HCT116 (cell line): Measurements from ENCODE around the gene TAF4. TPM values are rescaled to one million over a fixed set of nuclear protein-coding genes. Genes with fewer than 3 reads are reported as not detected.

Source experiments
- ATAC-seq: fragments of 200-7000 bp; cut with Tn5 transposase; 2 replicates; pipeline ENCODE4 v1.9.1; 2020; ENCODE audit warnings: mild to moderate bottlenecking, moderate library complexity
- BruUV-seq: library from RNA; stranded (reverse); fragments of 400-500 nt; replicated peaks from 2 replicates; lab custom pipeline; 2021; lab: Mats Ljungman, UMichigan
- CTCF ChIA-PET: fragments of 300-600 bp; sonication (Branson Sonifier 250); formaldehyde crosslinking; loops from one replicate; lab custom pipeline; 2021; ENCODE audit warnings: antibody characterized with exemption; lab: Charles Lee
- POLR2A ChIA-PET: fragments of 300-600, 350-600 bp; sonication (Branson Sonifier 250); formaldehyde crosslinking; loops from one replicate; lab custom pipeline; 2021; ENCODE audit warnings: antibody characterized with exemption; lab: Charles Lee
- RAD21 ChIA-PET, 2 experiments: fragments of 300-600 bp; sonication (Branson Sonifier 250); formaldehyde crosslinking; loops; one replicate each; lab custom pipeline; 2023; ENCODE audit warnings: low total read pairs in 2 of 2; ENCODE audit not compliant: uncharacterized antibody in 2 of 2, unreplicated experiment in 2 of 2, low non-redundant PET in 1 of 2; lab: Charles Lee
- DNase-seq: peaks from one replicate; pipeline ENCODE4 v3.0.0-alpha.2; 2010; ENCODE audit warnings: low read depth, low spot score
- H2AFZ ChIP-seq: fragments of 200-600 bp; shearing (Covaris generic), sonication (generic); 2 replicates; pipeline ENCODE4 v1.6.1; 2017; ENCODE audit warnings: low read depth, mixed run types, mixed read lengths, antibody characterized with exemption, low read length; ENCODE audit not compliant: poor library complexity, severe bottlenecking
- H3K27ac ChIP-seq: 2 replicates; pipeline ENCODE4 v1.5.1; 2012; ENCODE audit warnings: low read depth, low read length
- H3K27me3 ChIP-seq: fragments of 200-600 bp; sonication (generic); 2 replicates; pipeline ENCODE4 v1.6.1; 2016; ENCODE audit warnings: mixed run types, low read length, mixed read lengths; ENCODE audit not compliant: insufficient read depth
- H3K36me3 ChIP-seq, 2 experiments: fragments of 200-500 bp in 1 of 2; fragments of 200-600 bp in 1 of 2; sonication (Bioruptor generic) in 1 of 2; sonication (generic) in 1 of 2; 2 replicates each; pipeline versions ENCODE4 v1.5.1 to v1.6.1; 2014 to 2016; ENCODE audit warnings: low read length in 2 of 2, inconsistent platforms in 1 of 2, mixed read lengths in 1 of 2, mixed run types in 1 of 2; ENCODE audit not compliant: insufficient read depth in 2 of 2, control insufficient read depth in 1 of 2
- H3K4me1 ChIP-seq, 2 experiments: fragments of 200-600 bp in 1 of 2; sonication (generic) in 1 of 2; 2 replicates each; pipeline versions ENCODE4 v1.5.1 to v1.6.1; 2012 to 2017; ENCODE audit warnings: low read length in 2 of 2, inconsistent platforms in 1 of 2, mild to moderate bottlenecking in 1 of 2, mixed read lengths in 1 of 2, mixed run types in 1 of 2, moderate library complexity in 1 of 2; ENCODE audit not compliant: insufficient read depth in 2 of 2, control insufficient read depth in 1 of 2
- H3K4me2 ChIP-seq: fragments of 200-600 bp; sonication (generic); 2 replicates; pipeline ENCODE4 v1.6.1; 2017; ENCODE audit warnings: mixed run types, low read length, mixed read lengths
- H3K4me3 ChIP-seq, 2 experiments: fragments of 200-600 bp in 1 of 2; sonication (generic) in 1 of 2; replicated peaks in 1 of 2; 2 replicates each; pipeline ENCODE4 v1.5.1; 2011 to 2016; ENCODE audit warnings: low read length in 2 of 2, control low read depth in 1 of 2, low read depth in 1 of 2, mild to moderate bottlenecking in 1 of 2, mixed read lengths in 1 of 2, mixed run types in 1 of 2
- H3K79me2 ChIP-seq: fragments of 200-600 bp; sonication (generic); 2 replicates; pipeline ENCODE4 v1.6.1; 2017; ENCODE audit warnings: mild to moderate bottlenecking, mixed run types, low read length, moderate library complexity, mixed read lengths; ENCODE audit not compliant: insufficient read depth
- H3K9ac ChIP-seq: fragments of 200-600 bp; sonication (generic); 2 replicates; pipeline ENCODE4 v1.6.1; 2016; ENCODE audit warnings: low read length, mixed read lengths
- H3K9me2 ChIP-seq: fragments of 200-600 bp; sonication (generic), shearing (Covaris generic); 2 replicates; pipeline ENCODE4 v1.6.1; 2017; ENCODE audit warnings: mixed run types, mild to moderate bottlenecking, moderate library complexity; ENCODE audit not compliant: insufficient read depth
- H3K9me3 ChIP-seq, 2 experiments: fragments of 200-500 bp in 1 of 2; fragments of 200-600 bp in 1 of 2; sonication (Bioruptor generic) in 1 of 2; sonication (generic) in 1 of 2; 2 replicates each; pipeline ENCODE4 v1.6.1; 2014 to 2017; ENCODE audit warnings: low read length in 2 of 2, mixed read lengths in 2 of 2, inconsistent platforms in 1 of 2, low read depth in 1 of 2, mild to moderate bottlenecking in 1 of 2, mixed run types in 1 of 2, moderate library complexity in 1 of 2; ENCODE audit not compliant: control insufficient read depth in 1 of 2, insufficient read depth in 1 of 2
- H4K20me1 ChIP-seq: fragments of 200-600 bp; sonication (generic), shearing (Covaris generic); 2 replicates; pipeline ENCODE4 v1.6.1; 2017; ENCODE audit warnings: mixed run types, mild to moderate bottlenecking, moderate library complexity; ENCODE audit not compliant: insufficient read depth
- CEBPB ChIP-seq: IDR thresholded peaks from 2 replicates; pipeline ENCODE4 v1.6.1; 2012; ENCODE audit warnings: low read depth
- CTCF ChIP-seq, 3 experiments: fragments of 200-600 bp in 1 of 3; sonication (generic) in 1 of 3; IDR thresholded peaks in 2 of 3; conservative IDR thresholded peaks in 1 of 3; 2 replicates each; pipeline ENCODE4 v1.5.1; 2012 to 2017; ENCODE audit warnings: low read depth in 2 of 3, low read length in 2 of 3, antibody characterized with exemption in 1 of 3, borderline replicate concordance in 1 of 3, control low read depth in 1 of 3, mild to moderate bottlenecking in 1 of 3, mixed read lengths in 1 of 3, mixed run types in 1 of 3, moderate library complexity in 1 of 3; ENCODE audit not compliant: insufficient read depth in 1 of 3
- EZH2 ChIP-seq: fragments of 200-600 bp; sonication (generic); IDR thresholded peaks from 2 replicates; pipeline ENCODE4 v1.6.1; 2017; ENCODE audit warnings: antibody characterized with exemption, mixed run types
- FOSL1 ChIP-seq: IDR thresholded peaks from 2 replicates; pipeline ENCODE4 v1.6.1; 2012; ENCODE audit warnings: low read depth
- JUND ChIP-seq: IDR thresholded peaks from 2 replicates; pipeline ENCODE4 v1.6.1; 2012
- MAX ChIP-seq: IDR thresholded peaks from 2 replicates; pipeline ENCODE4 v1.6.1; 2012
- POLR2AphosphoS5 ChIP-seq: IDR thresholded peaks from 2 replicates; pipeline ENCODE4 v1.6.1; 2011; ENCODE audit warnings: mild to moderate bottlenecking, low read depth, low read length, moderate library complexity
- RAD21 ChIP-seq: IDR thresholded peaks from 2 replicates; pipeline ENCODE4 v1.6.1; 2012; ENCODE audit warnings: low read depth, mild to moderate bottlenecking
- SIN3A ChIP-seq: IDR thresholded peaks from 2 replicates; pipeline ENCODE4 v1.6.1; 2012; ENCODE audit warnings: low read depth
- SRF ChIP-seq: IDR thresholded peaks from 2 replicates; pipeline ENCODE4 v1.6.1; 2012; ENCODE audit warnings: low read depth
- YY1 ChIP-seq: IDR thresholded peaks from 2 replicates; pipeline ENCODE4 v1.6.1; 2011; ENCODE audit warnings: low read length, low read depth, moderate library complexity, mild to moderate bottlenecking; ENCODE audit not compliant: insufficient replicate concordance; ENCODE audit errors: extremely low read depth
- ZBTB33 ChIP-seq: IDR thresholded peaks from 2 replicates; pipeline ENCODE4 v1.6.1; 2011; ENCODE audit warnings: mild to moderate bottlenecking, low read length, moderate library complexity; ENCODE audit not compliant: insufficient replicate concordance; ENCODE audit errors: extremely low read depth
- intact Hi-C: fragments of 100-400 bp; cut with micrococcal nuclease; formaldehyde crosslinking; loops from 2 replicates; pipeline ENCODE4 v1.10.0; 2022
- total RNA-seq: library from RNA; stranded (reverse); gene quantifications from one replicate; pipeline ENCODE4 v1.2.1, GENCODE V29; 2021; ENCODE audit not compliant: unreplicated experiment

TAF4 gene
- total RNA-seq, 1 experiment from 2014 or later: 26.8 TPM

- Histone ChIP-seq H3K36me3 (no peaks in the 10 kb centered on the region), H3K27ac (no peak overlapping the region), H3K9me2 (no peaks in the 10 kb centered on the region), H4K20me1 (no peaks in the 10 kb centered on the region), H3K4me1 (no peaks in the 10 kb centered on the region), H2AFZ (no peak overlapping the region)
- POLR2A ChIA-PET: no interaction called here
- ATAC-seq: no peak
- no TSS peak for BruUV-seq
- CTCF ChIA-PET: no interaction called here
- intact Hi-C loops: no loop called here
- RAD21 ChIA-PET: no interaction called here
- TF ChIP-seq SRF (no peak), FOSL1 (no peak), ZBTB33 (no peak), EZH2 (no peak), MAX (no peak), CEBPB (no peak)
- TF ChIP-seq, all 23 proteins: peak for 0
- Histone ChIP-seq H3K9me3 (no peaks in the 10 kb centered on the region), H3K79me2 (no peaks in the 10 kb centered on the region), H3K4me3 (no peak overlapping the region), H3K9ac (no peak overlapping the region), H3K27me3 (no peaks in the 10 kb centered on the region), H3K4me2 (no peak overlapping the region)
- no peak for DNase-seq
These were observed 132.8 kb downstream of the TAF4 start for GRCh38 chr20:61932711-61933480.

GRCh38 chr20:61932199-61932592 lies 133.5 kb downstream of the TAF4 start:
- Histone ChIP-seq H4K20me1 (no peaks in the 10 kb centered on the region), H3K9me2 (no peaks in the 10 kb centered on the region), H3K27me3 (no peaks in the 10 kb centered on the region), H3K4me1 (no peaks in the 10 kb centered on the region), H3K79me2 (no peaks in the 10 kb centered on the region), H3K27ac (no peak overlapping the region), H3K9ac (no peak overlapping the region), H3K4me3 (no peak overlapping the region), H3K9me3 (no peaks in the 10 kb centered on the region), H3K4me2 (no peak overlapping the region), H3K36me3 (no peaks in the 10 kb centered on the region), H2AFZ (no peak overlapping the region)
- DNase-seq: no peak
- ChIA-PET RAD21 (no interaction called here), POLR2A (no interaction called here), CTCF (no interaction called here)
- ATAC-seq: no peak
- intact Hi-C loops: no loop called here
- no TSS peak for BruUV-seq
- no peak for TF ChIP-seq RAD21
- TF ChIP-seq JUND: no peak
- TF ChIP-seq YY1: no peak
- no peak for TF ChIP-seq EZH2
- no peak for TF ChIP-seq POLR2AphosphoS5
- no peak for TF ChIP-seq SIN3A
- TF ChIP-seq CTCF (IDR thresholded peaks at IDR 0.05 in 2 of 3, conservative IDR thresholded peaks at IDR 0.05 in 1 of 3; ENCODE audit: borderline replicate concordance in 1 of 3, insufficient read depth in 1 of 3, low read depth in 2 of 3, low read length in 2 of 3): no peak
